ENCODE data around the gene RNF215.
A peak's percentile ranks its signal among the peaks of the same experiment; 100 is the strongest.

The RNF215 gene

GRCh38 chr22:30393322-30393680 is 6.1 kb upstream of the RNF215 start:
- no peak overlapping the region for H3K9ac ChIP-seq (ENCODE audit: low read length)
- no peak for DNase-seq
- peaks cover 6% of the 10 kb centered on the region for H3K4me1 ChIP-seq (ENCODE audit: low read length)
- H3K9me2 ChIP-seq (replicated peaks; ENCODE audit: insufficient read depth, low read length), result no peaks in the 10 kb centered on the region
- H3F3A ChIP-seq (ENCODE audit: insufficient read depth, low read length), result no peaks in the 10 kb centered on the region
- H3K9me3 ChIP-seq (replicated peaks; ENCODE audit: insufficient read depth, low read length), result no peaks in the 10 kb centered on the region
- TF ChIP-seq CTCF (IDR thresholded peaks at IDR 0.05; ENCODE audit: low read length) (no peak), EZH2phosphoT487 (IDR thresholded peaks at IDR 0.05; ENCODE audit: low read length) (no peak), EZH2 (optimal IDR thresholded peaks at IDR 0.05; ENCODE audit: low read depth, low read length) (no peak)
- no peaks in the 10 kb centered on the region for H3K79me2 ChIP-seq (ENCODE audit: low read length)
- no peak overlapping the region for H3K27ac ChIP-seq (ENCODE audit: low read length)
- no peaks in the 10 kb centered on the region for H4K20me1 ChIP-seq (ENCODE audit: insufficient read depth, low read length)
- no peak overlapping the region for H3K4me3 ChIP-seq (ENCODE audit: low read length)
- H3K4me2 ChIP-seq (ENCODE audit: low read depth, low read length), result no peak overlapping the region
- H3K36me3 ChIP-seq (replicated peaks; ENCODE audit: insufficient read depth, low read length), result no peaks in the 10 kb centered on the region
- H2AFZ ChIP-seq (ENCODE audit: low read length), result no peak overlapping the region
- H3K27me3 ChIP-seq (replicated peaks; ENCODE audit: insufficient read depth, low read length), result peaks cover 12% of the 10 kb centered on the region

- Histone ChIP-seq H3F3A (ENCODE audit: insufficient read depth, low read length) (no peaks in the 10 kb centered on the region), H2AFZ (ENCODE audit: low read length) (no peak overlapping the region), H3K9ac (ENCODE audit: low read length) (no peak overlapping the region), H3K9me2 (replicated peaks; ENCODE audit: insufficient read depth, low read length) (no peaks in the 10 kb centered on the region), H3K4me1 (ENCODE audit: low read length) (peaks cover 6% of the 10 kb centered on the region), H3K27ac (ENCODE audit: low read length) (no peak overlapping the region), H3K4me2 (ENCODE audit: low read depth, low read length) (no peak overlapping the region), H3K4me3 (ENCODE audit: low read length) (no peak overlapping the region), H3K36me3 (replicated peaks; ENCODE audit: insufficient read depth, low read length) (no peaks in the 10 kb centered on the region), H3K79me2 (ENCODE audit: low read length) (no peaks in the 10 kb centered on the region), H3K27me3 (replicated peaks; ENCODE audit: insufficient read depth, low read length) (peaks cover 7% of the 10 kb centered on the region), H3K9me3 (replicated peaks; ENCODE audit: insufficient read depth, low read length) (no peaks in the 10 kb centered on the region), H4K20me1 (ENCODE audit: insufficient read depth, low read length) (no peaks in the 10 kb centered on the region)
- no peak for TF ChIP-seq CTCF (IDR thresholded peaks at IDR 0.05; ENCODE audit: low read length)
- no peak for TF ChIP-seq EZH2 (optimal IDR thresholded peaks at IDR 0.05; ENCODE audit: low read depth, low read length)
- TF ChIP-seq EZH2phosphoT487 (IDR thresholded peaks at IDR 0.05; ENCODE audit: low read length), result no peak
- no peak for DNase-seq
Observed at GRCh38 chr22:30392661-30393321, 5.6 kb upstream of the RNF215 start.

DNA sequence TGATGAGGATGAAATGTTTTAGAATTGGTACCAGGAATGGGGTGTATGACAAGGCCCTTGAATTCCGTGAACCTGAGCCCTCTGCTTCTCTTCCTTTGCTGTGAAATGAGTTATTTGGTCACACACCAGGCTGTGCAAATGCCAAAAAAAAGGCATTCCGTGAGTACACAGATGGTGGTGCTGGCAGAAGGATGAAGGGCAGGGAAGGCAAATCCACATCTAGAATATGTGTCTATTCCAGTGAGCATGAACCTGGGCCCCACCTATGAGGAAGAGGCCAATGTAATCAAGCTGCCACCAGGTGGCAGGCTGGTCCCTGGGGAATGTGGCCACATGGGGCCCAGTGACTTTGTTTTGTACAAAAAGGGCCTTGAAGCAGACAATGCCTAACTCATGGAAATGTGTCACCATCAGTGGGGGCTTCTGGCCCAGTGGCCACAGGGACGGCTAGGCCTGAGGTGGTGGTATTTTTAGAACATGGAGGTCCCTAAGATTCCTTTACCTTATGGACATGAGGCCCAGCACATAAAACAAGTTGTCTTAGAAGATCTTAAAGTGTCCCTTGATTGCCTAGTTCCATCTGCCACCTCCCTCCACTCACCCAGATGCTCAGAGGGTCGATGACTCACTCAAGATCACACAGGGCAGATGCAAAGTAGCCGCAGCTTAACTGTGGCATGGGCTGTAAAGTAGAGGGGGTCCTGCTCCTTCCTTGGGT is 3.9 kb upstream of the RNF215 start:
- H3K36me3 ChIP-seq (replicated peaks; ENCODE audit: insufficient read depth, low read length), result no peaks in the 10 kb centered on the region
- peak; percentile 81 for DNase-seq
- H3K27ac ChIP-seq (ENCODE audit: low read length), result no peak overlapping the region
- H2AFZ ChIP-seq (ENCODE audit: low read length), result peak overlapping the region; percentile 59
- H3F3A ChIP-seq (ENCODE audit: insufficient read depth, low read length), result no peaks in the 10 kb centered on the region
- H3K4me3 ChIP-seq (ENCODE audit: low read length), result no peak overlapping the region
- H3K4me2 ChIP-seq (ENCODE audit: low read depth, low read length), result no peak overlapping the region
- H3K79me2 ChIP-seq (ENCODE audit: low read length), result no peaks in the 10 kb centered on the region
- H3K27me3 ChIP-seq (replicated peaks; ENCODE audit: insufficient read depth, low read length), result no peaks in the 10 kb centered on the region
- H3K9me2 ChIP-seq (replicated peaks; ENCODE audit: insufficient read depth, low read length), result no peaks in the 10 kb centered on the region
- H3K9me3 ChIP-seq (replicated peaks; ENCODE audit: insufficient read depth, low read length), result no peaks in the 10 kb centered on the region
- TF ChIP-seq EZH2 (optimal IDR thresholded peaks at IDR 0.05; ENCODE audit: low read depth, low read length) (no peak), CTCF (IDR thresholded peaks at IDR 0.05; ENCODE audit: low read length) (peak; percentile 95)
- H3K9ac ChIP-seq (ENCODE audit: low read length), result no peak overlapping the region
- H3K4me1 ChIP-seq (ENCODE audit: low read length), result peaks cover 12% of the 10 kb centered on the region
- H4K20me1 ChIP-seq (ENCODE audit: insufficient read depth, low read length), result no peaks in the 10 kb centered on the region
